GM12878 (cell line): ENCODE data around the gene MED22. TPM values are rescaled to one million over a fixed set of nuclear protein-coding genes. Genes with fewer than 3 reads are reported as not detected.
A peak's percentile ranks its signal among the peaks of the same experiment; 100 is the strongest.

Experiments
- ASH2L ChIP-seq: fragments of 300-600, 200-600 bp; sonication (generic); IDR thresholded peaks from 2 replicates; pipeline ENCODE4 v1.6.1; 2017; ENCODE audit warnings: low read depth, mild to moderate bottlenecking, borderline replicate concordance
- BCL11A ChIP-seq: IDR thresholded peaks from 2 replicates; pipeline ENCODE4 v1.6.1; 2011; ENCODE audit warnings: low read depth, low read length
- BRCA1 ChIP-seq: IDR thresholded peaks from 2 replicates; pipeline ENCODE4 v1.6.1; 2011; ENCODE audit warnings: low read depth, low read length, improper control_type of control experiment
- CBFB ChIP-seq: IDR thresholded peaks from 2 replicates; pipeline ENCODE4 v1.6.1; 2016; ENCODE audit warnings: antibody characterized with exemption, low read depth
- FOXK2 ChIP-seq: fragments of 450-650 bp; IDR thresholded peaks from 2 replicates; pipeline ENCODE4 v1.6.1; 2017; ENCODE audit warnings: mild to moderate bottlenecking, moderate library complexity
- GATAD2B ChIP-seq: fragments of 450-650 bp; conservative IDR thresholded peaks from 2 replicates; pipeline ENCODE4 v1.6.1; 2017; ENCODE audit warnings: low read depth, mild to moderate bottlenecking, moderate library complexity
- MEF2A ChIP-seq: IDR thresholded peaks from 2 replicates; pipeline ENCODE4 v1.6.1; 2011; ENCODE audit warnings: low read depth, mild to moderate bottlenecking, low read length, moderate library complexity; ENCODE audit not compliant: insufficient read depth
- NR2C2 ChIP-seq: IDR thresholded peaks from 2 replicates; pipeline ENCODE4 v1.6.1; 2011; ENCODE audit warnings: borderline replicate concordance, low read depth; ENCODE audit not compliant: control insufficient read depth, insufficient read length
- NRF1 ChIP-seq: conservative IDR thresholded peaks from 2 replicates; pipeline ENCODE4 v1.6.1; 2011; ENCODE audit warnings: mild to moderate bottlenecking, low read depth, low read length, improper control_type of control experiment
- RAD21 ChIP-seq: IDR thresholded peaks from 2 replicates; pipeline ENCODE4 v1.6.1; 2011; ENCODE audit warnings: mild to moderate bottlenecking, low read depth, low read length, moderate library complexity; ENCODE audit not compliant: insufficient read depth
- RB1 ChIP-seq: fragments of 450-650 bp; formaldehyde crosslinking; IDR thresholded peaks from 2 replicates; pipeline ENCODE4 v1.6.1; 2017; ENCODE audit warnings: mild to moderate bottlenecking, borderline replicate concordance
- SIN3A ChIP-seq: IDR thresholded peaks from 2 replicates; pipeline ENCODE4 v1.6.1; 2012; ENCODE audit warnings: low read depth, low read length, improper control_type of control experiment
- SREBF2 ChIP-seq: IDR thresholded peaks from 2 replicates; pipeline ENCODE4 v1.6.1; 2012; ENCODE audit warnings: mild to moderate bottlenecking, low read length
- TCF7 ChIP-seq: IDR thresholded peaks from 2 replicates; pipeline ENCODE4 v1.6.1; 2014; ENCODE audit warnings: antibody characterized with exemption, borderline replicate concordance
- ZNF24 ChIP-seq: fragments of 450-650 bp; IDR thresholded peaks from 2 replicates; pipeline ENCODE4 v1.6.1; 2017; ENCODE audit warnings: antibody characterized with exemption, mild to moderate bottlenecking
- ZZZ3 ChIP-seq: IDR thresholded peaks from 2 replicates; pipeline ENCODE4 v1.6.1; 2011; ENCODE audit warnings: low read depth; ENCODE audit not compliant: control insufficient read depth, insufficient read length
- polyA plus RNA-seq, 11 experiments: library from polyadenylated mRNA; depleted of rRNA in 4 of 11; unstranded in 6 of 11; stranded (reverse) in 5 of 11; fragments of >200 nt; fragmentation: Nextera tagmentation in 4 of 11; fragmentation: Illumina TruSeq in 1 of 11; extraction: Ambion mirVana in 4 of 11; extraction: Trizol in 1 of 11; gene quantifications; 1 replicate in 1 of 11; 2 replicates in 10 of 11; pipeline versions ENCODE4 v1.2.1 to v1.2.3, GENCODE V29; 2011 to 2016; ENCODE audit warnings: inconsistent platforms in 2 of 11, missing spikeins in 2 of 11, low read depth in 1 of 11
- total RNA-seq, 4 experiments: library from RNA; depleted of rRNA in 3 of 4; stranded (reverse); fragments of >200 nt in 3 of 4; fragmentation: Illumina TruSeq in 1 of 4; extraction: Trizol in 1 of 4; gene quantifications; 2 replicates each; pipeline versions ENCODE4 v1.2.1 to v1.2.3, GENCODE V29; 2013 to 2021
- TF ChIP-seq, protein P1 (sequence below): fragments of 450-650 bp; formaldehyde crosslinking; IDR thresholded peaks from 2 replicates; pipeline ENCODE4 v1.4.0; 2022; ENCODE audit warnings: mild to moderate bottlenecking, moderate library complexity
- TF ChIP-seq, protein P2 (sequence below): fragments of 450-650 bp; IDR thresholded peaks from 2 replicates; pipeline ENCODE4 v1.6.1; 2016; ENCODE audit warnings: mild to moderate bottlenecking
- TF ChIP-seq, protein P3 (sequence below): fragments of 450-650 bp; formaldehyde crosslinking; IDR thresholded peaks from 2 replicates; pipeline ENCODE4 v1.4.0; 2020; ENCODE audit warnings: mild to moderate bottlenecking, moderate library complexity
- TF ChIP-seq, protein P4 (sequence below): fragments of 450-650 bp; IDR thresholded peaks from 2 replicates; pipeline ENCODE4 v1.6.1; 2017; ENCODE audit warnings: mild to moderate bottlenecking

Gene MED22
- total and polyA plus RNA-seq, 10 of the 15 experiments (the other 5 are each of a cell fraction or from before 2014, with no cell fraction given), result 1.4 to 42.1 (median 24.6) TPM

DNA sequence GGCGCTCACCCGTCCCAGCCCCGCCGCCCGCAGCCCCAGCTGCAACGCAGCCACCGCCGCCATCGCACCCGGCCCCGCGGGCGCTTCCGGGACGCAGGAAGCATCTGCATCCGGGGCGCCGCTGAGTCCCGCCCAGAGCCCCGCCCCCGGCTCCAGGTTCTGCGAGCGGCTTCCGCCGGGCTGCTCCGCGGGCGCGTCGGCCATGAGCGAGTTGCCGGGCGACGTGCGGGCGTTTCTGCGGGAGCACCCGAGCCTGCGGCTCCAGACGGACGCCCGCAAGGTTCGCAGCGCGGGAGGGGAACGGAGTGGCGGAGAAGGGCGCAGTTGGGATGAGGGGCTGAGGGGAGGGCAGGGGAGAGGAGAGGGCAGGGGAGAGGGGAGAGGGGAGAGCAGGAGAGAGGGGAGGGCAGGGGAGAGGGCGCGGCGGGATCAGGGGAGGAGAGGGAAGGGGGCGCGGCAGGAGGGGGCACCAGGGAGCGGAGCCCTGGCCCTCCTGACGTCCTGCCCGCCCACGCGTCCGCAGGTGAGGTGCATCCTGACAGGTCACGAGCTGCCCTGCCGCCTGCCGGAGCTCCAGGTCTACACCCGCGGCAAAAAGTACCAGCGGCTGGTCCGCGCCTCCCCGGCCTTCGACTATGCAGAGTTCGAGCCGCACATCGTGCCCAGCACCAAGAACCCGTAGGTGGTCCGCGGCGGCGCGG, 8.6 kb upstream of the MED22 start, which contains the start of the genes SURF1 and SURF2 (continued):
- TF ChIP-seq MEF2A, result no peak
- TF ChIP-seq ZNF24, result no peak
- TF ChIP-seq SREBF2, result no peak
- TF ChIP-seq RAD21, result no peak
- TF ChIP-seq, protein P1, sequence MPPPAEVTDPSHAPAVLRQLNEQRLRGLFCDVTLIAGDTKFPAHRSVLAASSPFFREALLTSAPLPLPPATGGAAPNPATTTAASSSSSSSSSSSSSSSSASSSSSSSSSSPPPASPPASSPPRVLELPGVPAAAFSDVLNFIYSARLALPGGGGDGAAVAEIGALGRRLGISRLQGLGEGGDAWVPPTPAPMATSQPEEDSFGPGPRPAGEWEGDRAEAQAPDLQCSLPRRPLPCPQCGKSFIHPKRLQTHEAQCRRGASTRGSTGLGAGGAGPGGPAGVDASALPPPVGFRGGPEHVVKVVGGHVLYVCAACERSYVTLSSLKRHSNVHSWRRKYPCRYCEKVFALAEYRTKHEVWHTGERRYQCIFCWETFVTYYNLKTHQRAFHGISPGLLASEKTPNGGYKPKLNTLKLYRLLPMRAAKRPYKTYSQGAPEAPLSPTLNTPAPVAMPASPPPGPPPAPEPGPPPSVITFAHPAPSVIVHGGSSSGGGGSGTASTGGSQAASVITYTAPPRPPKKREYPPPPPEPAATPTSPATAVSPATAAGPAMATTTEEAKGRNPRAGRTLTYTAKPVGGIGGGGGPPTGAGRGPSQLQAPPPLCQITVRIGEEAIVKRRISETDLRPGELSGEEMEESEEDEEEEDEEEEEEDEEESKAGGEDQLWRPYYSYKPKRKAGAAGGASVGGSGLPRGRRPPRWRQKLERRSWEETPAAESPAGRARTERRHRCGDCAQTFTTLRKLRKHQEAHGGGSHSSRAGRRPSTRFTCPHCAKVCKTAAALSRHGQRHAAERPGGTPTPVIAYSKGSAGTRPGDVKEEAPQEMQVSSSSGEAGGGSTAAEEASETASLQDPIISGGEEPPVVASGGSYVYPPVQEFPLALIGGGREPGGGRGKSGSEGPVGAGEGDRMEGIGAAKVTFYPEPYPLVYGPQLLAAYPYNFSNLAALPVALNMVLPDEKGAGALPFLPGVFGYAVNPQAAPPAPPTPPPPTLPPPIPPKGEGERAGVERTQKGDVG, result no peak
- TF ChIP-seq, protein P2, sequence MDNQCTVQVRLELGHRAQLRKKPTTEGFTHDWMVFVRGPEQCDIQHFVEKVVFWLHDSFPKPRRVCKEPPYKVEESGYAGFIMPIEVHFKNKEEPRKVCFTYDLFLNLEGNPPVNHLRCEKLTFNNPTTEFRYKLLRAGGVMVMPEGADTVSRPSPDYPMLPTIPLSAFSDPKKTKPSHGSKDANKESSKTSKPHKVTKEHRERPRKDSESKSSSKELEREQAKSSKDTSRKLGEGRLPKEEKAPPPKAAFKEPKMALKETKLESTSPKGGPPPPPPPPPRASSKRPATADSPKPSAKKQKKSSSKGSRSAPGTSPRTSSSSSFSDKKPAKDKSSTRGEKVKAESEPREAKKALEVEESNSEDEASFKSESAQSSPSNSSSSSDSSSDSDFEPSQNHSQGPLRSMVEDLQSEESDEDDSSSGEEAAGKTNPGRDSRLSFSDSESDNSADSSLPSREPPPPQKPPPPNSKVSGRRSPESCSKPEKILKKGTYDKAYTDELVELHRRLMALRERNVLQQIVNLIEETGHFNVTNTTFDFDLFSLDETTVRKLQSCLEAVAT, result no peak
- TF ChIP-seq GATAD2B, result no peak
- TF ChIP-seq RB1, result no peak
- no peak for TF ChIP-seq ZZZ3
- TF ChIP-seq BRCA1, result no peak
- TF ChIP-seq NR2C2, result no peak
- TF ChIP-seq, protein P3, sequence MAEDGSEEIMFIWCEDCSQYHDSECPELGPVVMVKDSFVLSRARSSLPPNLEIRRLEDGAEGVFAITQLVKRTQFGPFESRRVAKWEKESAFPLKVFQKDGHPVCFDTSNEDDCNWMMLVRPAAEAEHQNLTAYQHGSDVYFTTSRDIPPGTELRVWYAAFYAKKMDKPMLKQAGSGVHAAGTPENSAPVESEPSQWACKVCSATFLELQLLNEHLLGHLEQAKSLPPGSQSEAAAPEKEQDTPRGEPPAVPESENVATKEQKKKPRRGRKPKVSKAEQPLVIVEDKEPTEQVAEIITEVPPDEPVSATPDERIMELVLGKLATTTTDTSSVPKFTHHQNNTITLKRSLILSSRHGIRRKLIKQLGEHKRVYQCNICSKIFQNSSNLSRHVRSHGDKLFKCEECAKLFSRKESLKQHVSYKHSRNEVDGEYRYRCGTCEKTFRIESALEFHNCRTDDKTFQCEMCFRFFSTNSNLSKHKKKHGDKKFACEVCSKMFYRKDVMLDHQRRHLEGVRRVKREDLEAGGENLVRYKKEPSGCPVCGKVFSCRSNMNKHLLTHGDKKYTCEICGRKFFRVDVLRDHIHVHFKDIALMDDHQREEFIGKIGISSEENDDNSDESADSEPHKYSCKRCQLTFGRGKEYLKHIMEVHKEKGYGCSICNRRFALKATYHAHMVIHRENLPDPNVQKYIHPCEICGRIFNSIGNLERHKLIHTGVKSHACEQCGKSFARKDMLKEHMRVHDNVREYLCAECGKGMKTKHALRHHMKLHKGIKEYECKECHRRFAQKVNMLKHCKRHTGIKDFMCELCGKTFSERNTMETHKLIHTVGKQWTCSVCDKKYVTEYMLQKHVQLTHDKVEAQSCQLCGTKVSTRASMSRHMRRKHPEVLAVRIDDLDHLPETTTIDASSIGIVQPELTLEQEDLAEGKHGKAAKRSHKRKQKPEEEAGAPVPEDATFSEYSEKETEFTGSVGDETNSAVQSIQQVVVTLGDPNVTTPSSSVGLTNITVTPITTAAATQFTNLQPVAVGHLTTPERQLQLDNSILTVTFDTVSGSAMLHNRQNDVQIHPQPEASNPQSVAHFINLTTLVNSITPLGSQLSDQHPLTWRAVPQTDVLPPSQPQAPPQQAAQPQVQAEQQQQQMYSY (CRISPR knock-in tag), result no peak
- TF ChIP-seq ASH2L, result no peak
- no peak for TF ChIP-seq BCL11A
- TF ChIP-seq CBFB, result no peak
- TF ChIP-seq SIN3A, result peak; percentile 67; the same call in 1 of the 2 replicates
- TF ChIP-seq, protein P4, sequence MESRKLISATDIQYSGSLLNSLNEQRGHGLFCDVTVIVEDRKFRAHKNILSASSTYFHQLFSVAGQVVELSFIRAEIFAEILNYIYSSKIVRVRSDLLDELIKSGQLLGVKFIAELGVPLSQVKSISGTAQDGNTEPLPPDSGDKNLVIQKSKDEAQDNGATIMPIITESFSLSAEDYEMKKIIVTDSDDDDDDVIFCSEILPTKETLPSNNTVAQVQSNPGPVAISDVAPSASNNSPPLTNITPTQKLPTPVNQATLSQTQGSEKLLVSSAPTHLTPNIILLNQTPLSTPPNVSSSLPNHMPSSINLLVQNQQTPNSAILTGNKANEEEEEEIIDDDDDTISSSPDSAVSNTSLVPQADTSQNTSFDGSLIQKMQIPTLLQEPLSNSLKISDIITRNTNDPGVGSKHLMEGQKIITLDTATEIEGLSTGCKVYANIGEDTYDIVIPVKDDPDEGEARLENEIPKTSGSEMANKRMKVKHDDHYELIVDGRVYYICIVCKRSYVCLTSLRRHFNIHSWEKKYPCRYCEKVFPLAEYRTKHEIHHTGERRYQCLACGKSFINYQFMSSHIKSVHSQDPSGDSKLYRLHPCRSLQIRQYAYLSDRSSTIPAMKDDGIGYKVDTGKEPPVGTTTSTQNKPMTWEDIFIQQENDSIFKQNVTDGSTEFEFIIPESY, result no peak
- no peak for TF ChIP-seq TCF7
- no peak for TF ChIP-seq FOXK2
- no peak for TF ChIP-seq NRF1
